ENCODE measurements around the gene PSMB5.
A peak's percentile ranks its signal among the peaks of the same experiment; 100 is the strongest.

PSMB5 gene

DNA sequence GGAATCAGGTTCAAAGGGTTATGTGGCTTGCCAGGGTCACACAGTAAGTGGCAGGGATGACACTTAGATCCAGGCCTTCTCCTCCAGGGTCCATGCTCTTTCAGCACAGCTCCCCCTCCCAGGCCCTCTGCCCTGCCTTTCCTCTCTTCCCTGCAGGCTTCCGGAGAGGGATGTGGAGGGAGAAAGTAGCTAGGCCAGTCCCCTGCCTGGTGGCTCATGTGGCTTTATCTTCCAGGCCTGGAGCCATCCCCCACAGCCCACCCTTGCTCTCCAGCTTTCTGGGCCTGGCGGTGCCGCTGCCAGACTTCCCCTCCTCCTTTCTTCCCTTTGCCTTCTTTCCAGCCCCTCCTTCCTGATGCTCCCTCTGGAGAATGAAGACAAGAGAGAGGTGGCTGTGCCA, 9.1 kb upstream of the PSMB5 start:
- no peak for DNase-seq (ENCODE audit: low spot score)

DNA sequence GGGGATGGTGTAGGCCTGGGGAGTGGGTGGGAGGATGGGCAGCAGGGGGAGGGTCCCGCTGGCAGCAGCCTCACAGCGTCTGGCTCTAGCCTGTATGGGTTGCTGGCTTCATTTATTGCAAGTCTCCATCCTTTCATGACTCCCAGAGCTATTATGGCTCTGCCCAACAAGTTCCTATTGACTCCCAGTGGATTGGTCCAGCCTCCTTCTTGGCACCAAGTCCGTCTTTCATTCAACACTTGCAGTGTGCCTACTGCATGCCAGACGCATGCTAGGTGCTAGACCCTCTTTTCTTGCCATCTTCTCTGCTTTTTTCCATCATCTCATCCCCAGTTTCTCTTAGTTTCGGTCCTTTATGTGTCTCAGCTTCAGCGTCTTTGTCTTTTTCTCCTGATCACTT, 8.4 kb upstream of the PSMB5 start:
- DNase-seq (ENCODE audit: low spot score): no peak

DNA sequence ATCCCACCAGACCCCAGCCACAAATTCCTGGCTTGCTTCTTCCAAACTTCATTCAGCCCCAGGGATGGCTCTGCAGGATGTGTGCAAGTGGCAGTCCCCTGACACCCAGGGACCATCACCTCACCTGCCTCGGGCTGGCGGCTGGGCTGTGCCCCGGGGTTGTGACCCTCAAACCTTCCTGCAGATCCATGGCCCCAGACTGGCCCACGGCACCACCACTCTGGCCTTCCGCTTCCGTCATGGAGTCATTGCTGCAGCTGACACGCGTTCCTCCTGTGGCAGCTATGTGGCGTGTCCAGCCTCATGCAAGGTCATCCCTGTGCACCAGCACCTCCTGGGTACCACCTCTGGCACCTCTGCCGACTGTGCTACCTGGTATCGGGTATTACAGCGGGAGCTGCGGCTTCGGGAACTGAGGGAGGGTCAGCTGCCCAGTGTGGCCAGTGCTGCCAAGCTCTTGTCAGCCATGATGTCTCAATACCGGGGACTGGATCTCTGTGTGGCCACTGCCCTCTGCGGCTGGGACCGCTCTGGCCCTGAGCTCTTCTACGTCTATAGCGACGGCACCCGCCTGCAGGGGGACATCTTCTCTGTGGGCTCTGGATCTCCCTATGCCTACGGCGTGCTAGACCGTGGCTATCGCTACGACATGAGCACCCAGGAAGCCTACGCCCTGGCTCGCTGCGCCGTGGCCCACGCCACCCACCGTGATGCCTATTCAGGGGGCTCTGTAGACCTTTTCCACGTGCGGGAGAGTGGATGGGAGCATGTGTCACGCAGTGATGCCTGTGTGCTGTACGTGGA, 7.7 kb upstream of the PSMB5 start, which contains the start of gene PSMB11:
TSS of gene PSMB11 (plus strand) at position 51 of the 804 bp plus-strand sequence. CDS start at position 65, 14 bp downstream.
- DNase-seq (ENCODE audit: low spot score): no peak

DNA sequence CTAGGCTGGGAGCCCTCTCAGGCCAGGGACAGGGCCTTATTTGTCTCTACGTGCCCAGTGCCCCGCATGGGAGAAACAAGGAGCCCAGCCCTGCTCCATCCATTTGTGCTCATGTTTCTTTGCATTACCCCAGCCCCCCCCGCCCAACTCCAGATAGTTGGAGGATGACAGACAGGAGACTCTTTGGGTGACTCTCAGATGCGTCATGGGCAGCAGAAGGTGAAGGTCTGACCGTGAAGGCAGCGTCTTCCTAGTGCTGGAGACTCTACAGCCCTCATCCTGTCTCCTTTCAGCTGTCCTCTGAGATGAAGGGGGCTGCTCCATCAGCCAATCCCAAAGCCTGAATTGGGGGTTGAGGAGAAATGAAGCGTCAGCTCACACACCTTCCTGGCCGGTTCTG, 7.0 kb upstream of the PSMB5 start:
- DNase-seq (ENCODE audit: low spot score): peak; percentile 72

DNA sequence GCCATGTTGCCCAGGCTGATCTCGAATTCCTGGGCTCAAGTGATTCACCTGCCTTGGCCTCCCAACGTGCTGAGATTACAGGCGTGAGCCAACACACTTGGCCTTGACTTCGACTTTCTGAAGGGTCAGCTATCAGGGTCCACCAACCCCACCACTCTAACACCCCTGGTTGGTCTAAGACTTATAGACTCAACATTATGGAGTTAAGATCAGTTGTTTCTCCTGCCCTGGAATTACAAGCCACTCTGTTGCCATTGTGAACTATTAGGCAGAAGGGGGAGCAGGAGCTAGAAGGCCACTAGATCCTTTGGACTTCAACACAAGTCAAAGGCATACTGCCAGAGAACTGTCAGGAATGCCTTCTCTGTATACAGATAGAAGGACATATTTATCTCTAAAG, 5.4 kb upstream of the PSMB5 start:
- DNase-seq (ENCODE audit: low spot score): no peak

DNA sequence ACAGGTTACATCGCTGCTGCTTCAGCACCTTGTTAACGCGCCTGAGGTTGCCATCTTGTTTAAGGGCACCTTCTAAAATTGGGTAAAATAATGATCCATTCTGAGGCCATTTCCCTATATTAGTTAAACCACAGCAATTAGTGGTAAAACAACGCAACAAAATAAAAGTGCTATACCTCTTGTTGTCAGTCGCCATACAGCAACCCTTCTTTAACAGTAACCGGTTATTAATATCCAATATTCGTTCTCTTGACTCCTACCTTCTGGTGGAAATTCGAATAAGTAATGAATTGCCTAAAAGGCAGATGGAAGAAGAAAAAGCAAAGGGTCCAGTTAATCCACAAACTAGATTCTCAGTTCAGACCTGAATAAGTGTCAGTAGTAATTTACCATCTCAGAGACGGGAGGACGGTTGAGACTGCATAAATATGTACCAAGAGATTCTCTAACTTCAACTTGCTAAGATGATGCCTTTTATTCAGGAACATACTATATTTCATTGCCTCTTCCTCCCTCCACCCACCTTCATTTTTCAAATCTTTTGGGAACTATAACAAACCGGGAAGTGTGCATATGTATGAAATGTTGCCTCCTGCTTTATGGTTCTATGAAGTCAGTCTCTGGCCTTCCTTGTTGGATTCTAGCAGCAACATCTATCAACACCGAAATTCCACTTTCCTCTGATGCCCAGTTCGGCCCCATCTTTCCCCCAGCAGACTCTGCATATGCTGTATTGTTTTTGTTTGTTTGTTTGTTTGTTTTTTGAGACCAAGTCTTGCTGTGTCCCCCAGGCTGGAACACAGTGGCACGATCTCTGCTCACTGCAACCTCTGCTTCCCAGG, 824 bp upstream of the PSMB5 start:
- no peak for DNase-seq (ENCODE audit: low spot score)

DNA sequence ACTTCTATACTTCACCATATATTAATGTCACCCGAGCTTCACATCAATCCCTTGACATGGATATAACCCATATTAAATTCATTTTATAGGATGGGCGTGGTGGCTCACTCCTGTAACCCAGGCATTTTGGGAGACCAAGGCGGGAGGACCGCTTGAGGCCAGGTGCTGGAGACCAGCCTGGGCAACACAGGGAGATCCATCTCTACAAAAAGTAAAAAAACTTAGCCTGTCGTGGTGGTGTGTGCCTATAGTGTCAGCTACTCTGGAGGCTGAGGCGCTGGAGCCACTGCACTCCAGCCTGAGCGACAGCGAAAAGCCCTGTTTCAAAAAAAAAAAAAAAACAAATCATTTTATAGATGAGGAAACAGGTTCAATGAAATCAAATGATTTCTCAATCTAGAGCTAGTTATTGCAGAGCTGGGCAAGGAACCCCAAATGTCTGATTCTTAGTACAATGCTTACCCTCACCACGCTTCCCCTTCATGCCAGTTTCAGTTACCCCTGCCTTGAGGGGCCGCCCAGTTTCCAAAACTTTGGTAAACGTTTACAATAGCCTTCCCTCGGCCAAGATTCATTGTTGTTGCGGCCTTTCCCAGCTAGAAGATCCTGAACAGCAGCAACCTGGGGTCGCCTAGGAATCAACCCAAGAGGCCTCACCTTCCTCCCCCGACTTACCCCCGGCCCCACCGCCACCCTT, 751 bp downstream of the PSMB5 start:
- no peak for DNase-seq (ENCODE audit: low spot score)

DNA sequence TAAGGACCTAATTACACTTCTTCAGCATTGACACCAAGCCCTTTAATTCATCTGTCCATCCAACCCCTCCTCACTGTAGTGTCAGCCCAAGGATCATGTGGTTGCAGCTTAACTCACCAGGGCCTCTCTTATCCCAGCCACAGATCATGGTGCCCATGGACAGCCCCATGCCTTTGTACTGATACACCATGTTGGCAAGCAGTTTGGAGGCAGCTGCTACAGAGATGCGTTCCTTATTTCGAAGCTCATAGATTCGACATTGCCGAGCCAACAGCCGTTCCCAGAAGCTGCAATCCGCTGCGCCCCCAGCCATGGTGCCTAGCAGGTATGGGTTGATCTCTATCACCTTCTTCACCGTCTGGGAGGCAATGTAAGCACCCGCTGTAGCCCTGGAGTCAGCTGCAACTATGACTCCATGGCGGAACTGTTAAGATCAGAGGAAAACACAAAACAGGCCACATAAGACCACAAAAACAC, 1.4 kb downstream of the PSMB5 start:
- no peak for DNase-seq (ENCODE audit: low spot score)

DNA sequence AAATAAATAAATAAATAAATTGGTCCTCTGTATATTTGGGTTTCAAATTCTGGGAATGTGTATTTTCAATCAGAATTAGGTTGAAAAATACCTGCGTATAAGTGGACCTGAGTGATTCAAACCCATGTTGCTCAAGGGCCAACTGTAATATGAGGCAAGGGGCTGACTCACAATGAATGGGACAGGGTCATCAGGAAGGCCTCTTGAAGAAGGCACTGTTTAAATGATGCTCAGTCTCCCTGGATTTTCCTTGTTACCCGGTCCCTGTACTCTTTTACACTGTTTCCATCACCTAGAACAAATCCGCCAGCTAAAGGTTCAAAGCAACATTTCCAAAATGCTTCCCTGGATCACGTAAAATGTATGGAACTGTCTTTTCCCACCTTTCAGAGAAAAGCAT, 3.8 kb downstream of the PSMB5 start:
- DNase-seq (ENCODE audit: low spot score): peak; percentile 42

DNA sequence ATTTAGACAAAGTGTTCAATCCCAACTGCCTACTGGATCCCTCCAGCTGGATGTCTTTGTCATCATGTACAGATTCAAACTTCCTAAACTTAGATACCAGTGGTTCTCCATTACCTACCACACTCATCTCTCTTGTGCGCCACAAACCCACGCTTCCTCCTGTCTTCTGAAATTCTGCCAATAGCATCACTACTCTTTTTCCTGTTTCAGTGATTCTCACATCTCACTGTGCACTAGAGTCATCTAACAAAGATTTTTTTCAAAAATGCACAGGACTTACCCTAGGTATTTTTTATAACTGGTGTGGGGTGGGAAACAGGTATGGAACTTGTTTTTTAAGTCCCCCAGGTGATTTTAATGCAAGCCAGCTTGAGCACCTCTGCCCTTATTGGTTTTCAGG, 5.9 kb downstream of the PSMB5 start:
- DNase-seq (ENCODE audit: low spot score): no peak

DNA sequence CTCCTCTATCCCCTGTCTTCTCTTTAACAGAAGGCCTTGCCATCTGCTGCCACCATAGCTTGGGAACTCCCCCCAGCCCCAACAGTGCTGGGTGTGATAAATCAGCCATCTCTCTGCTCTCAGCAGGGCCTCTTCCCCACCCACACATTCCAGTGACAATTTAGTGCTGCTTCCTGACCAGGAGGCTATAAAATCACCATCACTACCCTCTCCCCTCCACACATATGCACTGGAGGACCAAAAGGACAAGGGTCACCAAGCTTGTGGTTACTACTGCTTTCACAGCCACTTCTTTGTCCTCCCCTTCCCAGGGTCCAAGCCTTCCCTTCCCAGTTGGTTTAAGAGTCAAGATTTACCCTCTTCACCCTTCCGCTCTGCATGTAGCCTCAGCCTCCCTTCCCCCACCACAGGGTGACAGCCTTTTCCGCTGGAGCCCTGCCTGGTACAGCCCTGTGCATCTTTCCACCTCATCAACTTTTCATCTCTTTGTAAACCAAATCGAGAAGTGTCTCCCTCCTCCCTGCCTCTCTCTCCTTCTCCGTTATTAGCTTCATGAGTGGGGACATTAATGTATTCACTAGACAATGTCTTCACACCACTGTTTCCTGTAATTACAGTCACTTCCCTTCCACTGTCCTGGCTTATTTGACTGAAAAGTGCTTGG, 9.4 kb downstream of the PSMB5 start:
- DNase-seq (ENCODE audit: low spot score): no peak

DNA sequence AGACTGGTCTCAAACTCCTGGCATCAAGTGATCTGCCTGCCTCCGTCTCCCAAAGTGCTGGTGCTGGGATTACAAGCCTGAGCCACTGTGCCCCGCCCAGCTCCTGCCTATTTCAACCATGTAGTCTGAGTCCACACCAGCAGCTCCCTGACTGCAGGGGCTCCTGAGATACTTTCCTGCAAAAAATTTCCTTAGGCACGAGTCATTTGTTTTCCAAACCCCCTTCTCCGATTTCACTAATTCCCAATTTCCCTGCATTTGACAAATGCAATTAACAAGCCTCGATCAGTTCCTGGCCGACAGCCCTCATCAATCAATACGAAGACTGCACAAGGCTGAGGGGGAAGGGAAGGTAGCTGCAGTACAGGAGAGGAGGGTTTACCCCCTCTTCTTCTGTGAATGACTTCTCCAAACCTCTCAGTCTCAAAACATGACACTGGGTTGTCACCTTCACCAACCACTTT, 10.1 kb downstream of the PSMB5 start:
- no peak for DNase-seq (ENCODE audit: low spot score)

DNA sequence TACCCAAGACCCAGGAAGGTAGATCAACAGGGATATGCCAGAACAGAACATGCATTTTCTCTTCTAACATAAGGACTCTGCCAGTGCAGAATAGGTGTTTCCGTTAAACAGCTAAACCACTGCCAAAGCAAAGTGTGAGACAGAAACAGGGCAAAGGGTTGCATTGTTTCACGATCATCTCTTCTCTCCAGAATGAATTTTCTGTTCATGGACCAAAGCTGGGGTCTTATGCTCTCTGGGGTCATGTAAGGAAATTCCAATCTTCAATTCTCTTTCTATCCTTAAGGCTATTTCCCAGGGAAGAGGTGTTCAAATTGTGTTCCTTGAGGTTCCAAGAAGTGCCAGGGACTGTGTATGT, 10.9 kb downstream of the PSMB5 start:
- DNase-seq (ENCODE audit: low spot score): no peak

DNA sequence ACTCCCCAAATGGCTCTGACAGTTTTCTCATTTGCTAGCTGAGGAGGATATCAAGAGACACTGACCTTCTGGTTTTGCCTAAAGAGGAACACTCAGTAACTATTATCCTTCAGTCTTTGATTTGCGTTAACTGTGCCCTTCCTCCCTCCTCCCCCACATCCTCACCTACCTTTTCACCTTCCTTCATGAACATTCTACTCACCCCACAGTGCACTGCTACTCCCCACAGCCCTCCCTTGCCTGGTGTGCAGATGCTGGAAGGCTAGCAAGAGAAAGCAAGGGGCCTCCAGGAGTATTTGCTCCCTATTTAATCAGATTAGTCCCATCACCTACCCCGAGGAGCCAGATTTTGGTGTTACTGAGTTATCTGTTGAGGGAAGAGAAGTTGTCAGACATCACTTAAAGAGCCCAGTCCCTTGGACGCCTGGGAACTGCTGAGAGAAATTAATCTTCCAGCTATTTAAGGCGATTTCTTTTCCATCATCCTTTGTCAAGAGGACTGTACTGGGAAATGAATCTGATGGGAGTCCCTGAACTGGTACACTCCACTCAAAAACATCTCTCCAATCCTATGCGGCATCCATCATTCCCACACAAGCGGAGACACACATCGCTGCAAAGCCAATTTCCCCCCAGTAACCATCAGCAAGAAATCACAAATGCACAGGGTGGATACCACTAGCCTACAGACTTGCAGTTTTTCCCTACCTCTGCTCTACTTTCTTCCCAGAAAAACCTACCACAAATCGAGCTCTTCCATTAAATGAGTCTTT, 11.5 kb downstream of the PSMB5 start:
- no peak for DNase-seq (ENCODE audit: low spot score)

DNA sequence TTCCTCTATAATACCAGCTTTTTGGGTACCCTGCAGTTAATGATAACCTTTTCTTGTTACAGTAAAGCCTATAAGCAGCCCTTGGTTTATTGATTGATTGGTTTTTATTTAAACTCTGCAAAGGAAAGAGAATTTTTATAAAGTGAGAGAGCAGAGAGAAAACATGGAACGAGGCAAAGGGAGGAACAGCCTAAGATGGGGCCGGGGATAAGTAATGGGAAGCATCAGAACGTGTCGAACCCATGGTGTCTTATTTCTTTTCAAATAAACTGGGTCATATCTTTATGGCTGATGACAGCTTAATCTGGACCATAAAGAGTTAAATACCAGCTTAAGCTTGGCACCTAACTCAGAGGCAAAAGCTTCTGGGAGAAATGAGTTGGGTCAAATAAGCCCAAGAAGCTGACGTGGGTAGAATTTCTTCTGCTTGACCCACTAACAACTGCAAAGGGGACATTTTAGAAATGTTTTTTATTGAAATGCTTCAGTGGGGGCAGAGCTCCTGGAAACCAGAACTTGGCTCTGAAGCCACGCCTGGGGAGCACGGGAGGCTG, 12.7 kb downstream of the PSMB5 start:
- no peak for DNase-seq (ENCODE audit: low spot score)

DNA sequence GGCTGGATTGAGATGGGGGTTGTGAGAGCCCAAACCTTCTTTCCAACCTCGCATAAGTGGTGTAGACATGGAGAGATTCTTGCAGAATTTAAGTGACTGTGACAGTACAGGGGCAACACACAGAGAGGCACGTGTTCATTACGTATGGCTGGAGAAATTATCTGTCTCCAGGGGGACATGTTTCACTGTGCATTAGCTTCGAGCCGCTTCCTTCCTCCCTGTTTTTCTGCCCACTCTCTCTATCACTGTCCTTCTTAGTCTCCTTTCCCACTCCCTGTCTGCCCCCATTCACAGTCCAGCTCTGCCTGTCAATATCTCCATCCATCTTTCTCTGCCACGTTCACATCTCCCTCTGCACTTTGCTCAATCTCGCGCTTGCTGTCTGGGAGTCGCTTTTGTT, 13.3 kb downstream of the PSMB5 start:
- no peak for DNase-seq (ENCODE audit: low spot score)

DNA sequence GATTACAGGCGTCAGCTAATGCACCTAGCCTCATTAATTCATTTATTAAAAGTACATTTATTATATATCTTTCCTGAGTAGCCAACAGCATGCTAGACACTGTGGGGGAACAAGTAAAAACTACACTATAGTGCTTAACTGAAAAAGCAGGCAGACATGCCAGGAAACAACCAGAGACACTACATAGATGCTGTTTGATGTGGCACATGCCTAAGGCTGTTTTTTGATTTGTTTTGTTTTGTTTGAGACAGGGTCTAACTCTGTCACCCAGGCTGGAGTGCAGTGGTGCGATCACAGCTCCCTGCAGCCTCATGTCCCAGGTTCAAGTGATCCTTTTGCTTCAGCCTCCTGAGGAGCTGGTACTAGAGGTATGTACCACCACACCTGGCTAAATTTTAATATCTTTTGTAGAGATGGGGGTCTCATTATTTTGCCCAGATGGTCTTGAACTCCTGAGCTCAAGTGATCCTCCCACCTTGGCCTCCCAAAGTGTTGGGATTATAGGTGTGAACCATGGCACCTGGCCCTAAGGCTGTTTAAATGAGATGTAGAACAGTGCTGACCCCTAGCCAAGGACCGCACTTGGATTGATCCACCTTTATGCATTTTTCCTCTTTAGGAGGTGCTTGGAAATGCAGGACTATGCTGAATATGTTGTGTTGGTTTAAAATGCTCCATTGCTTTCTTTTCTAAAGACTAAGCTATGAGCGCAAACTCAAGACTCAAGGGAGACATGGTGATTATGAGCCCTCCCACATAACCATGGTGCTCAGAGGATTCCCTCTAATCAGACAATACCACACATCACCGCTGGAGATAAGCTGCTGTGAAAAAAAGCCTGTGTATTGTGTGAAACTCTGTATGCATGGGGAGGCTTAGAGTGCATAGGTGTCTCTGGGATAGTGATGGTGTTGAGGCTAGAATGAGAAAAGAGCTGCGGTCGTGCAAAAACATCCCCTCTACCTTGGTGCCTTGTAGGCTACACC, 14.3 kb downstream of the PSMB5 start:
- DNase-seq (ENCODE audit: low spot score): no peak

DNA sequence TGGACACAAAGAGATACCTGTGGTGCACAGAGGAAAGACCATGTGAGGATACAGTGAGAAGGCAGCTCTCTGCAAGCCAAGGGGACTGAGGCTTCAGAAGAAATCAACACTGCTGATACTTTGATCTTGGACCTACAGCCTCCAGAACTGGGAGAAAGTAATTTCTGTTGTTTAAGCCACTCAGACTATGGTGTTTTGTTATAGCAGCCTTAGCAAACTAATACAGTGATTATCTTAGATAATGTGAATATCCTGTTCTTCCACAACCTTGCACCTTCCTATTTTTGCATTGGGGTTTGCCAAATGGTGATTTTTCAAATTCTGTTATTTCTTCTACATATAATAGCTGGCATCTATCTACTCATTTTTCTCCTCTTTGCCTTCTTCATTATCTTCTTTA, 16.6 kb downstream of the PSMB5 start:
- no peak for DNase-seq (ENCODE audit: low spot score)

DNA sequence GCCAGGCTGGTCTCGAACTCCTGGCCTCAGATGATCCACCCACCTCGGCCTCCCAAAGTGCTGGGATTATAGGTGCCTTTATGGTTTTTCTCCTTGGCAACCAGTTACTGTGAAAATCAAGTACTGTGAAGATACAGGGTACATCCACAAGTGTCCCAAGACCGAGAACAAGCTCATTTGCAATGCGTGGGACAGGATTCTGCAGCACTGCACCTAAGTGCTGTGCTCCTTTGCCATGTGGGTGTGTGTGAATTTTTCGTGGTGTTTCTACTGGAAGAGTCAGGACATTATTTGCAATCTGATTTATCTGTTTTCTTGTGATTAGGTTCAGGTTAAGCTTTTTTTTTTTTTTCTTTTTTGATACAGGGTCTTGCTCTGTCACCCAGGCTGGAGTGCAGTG, 17.6 kb downstream of the PSMB5 start:
- no peak for DNase-seq (ENCODE audit: low spot score)

DNA sequence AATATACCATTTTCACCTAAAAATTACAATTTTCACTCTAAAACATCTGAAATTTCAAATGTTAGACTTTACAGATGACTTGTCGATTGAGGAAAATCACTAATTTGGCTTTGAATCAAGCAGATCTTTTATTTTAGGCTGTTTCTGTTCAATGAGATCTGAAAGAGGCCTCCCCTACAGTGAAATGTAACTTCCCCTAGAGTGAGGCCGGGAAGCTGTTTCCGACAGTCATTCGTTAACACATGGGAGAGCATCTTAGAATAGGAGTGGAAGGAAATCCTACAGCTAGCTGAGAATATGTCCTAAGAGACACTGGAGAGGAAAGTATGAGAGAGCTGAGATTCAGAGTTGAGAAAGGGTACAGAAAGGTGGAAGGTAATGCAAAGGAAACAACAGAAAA, 19.1 kb downstream of the PSMB5 start:
- DNase-seq (ENCODE audit: low spot score): no peak
